HEK293T (cell line): ENCODE measurements around the gene BRF1.

Experiments used
- BHLHE40 ChIP-seq: fragments of 450-650 bp; IDR thresholded peaks from 2 replicates; pipeline ENCODE4 v1.6.1; 2016; ENCODE audit warnings: mild to moderate bottlenecking, moderate library complexity, borderline replicate concordance
- CTBP1 ChIP-seq: fragments of 450-650 bp; IDR thresholded peaks from 2 replicates; pipeline ENCODE4 v1.6.1; 2016; ENCODE audit warnings: borderline replicate concordance
- ELF4 ChIP-seq: fragments of 450-650 bp; IDR thresholded peaks from 2 replicates; pipeline ENCODE4 v1.6.1; 2017; ENCODE audit warnings: antibody characterized with exemption
- FOXA1 ChIP-seq: fragments of 450-650 bp; IDR thresholded peaks from 2 replicates; pipeline ENCODE4 v1.6.1; 2016; ENCODE audit warnings: mild to moderate bottlenecking
- FOXK2 ChIP-seq: fragments of 450-650 bp; IDR thresholded peaks from 2 replicates; pipeline ENCODE4 v1.6.1; 2016; ENCODE audit warnings: mild to moderate bottlenecking
- FOXM1 ChIP-seq: fragments of 450-650 bp; IDR thresholded peaks from 2 replicates; pipeline ENCODE4 v1.6.1; 2017; ENCODE audit warnings: mild to moderate bottlenecking, borderline replicate concordance
- HDGF ChIP-seq: fragments of 450-650 bp; IDR thresholded peaks from 2 replicates; pipeline ENCODE4 v1.6.1; 2017; ENCODE audit warnings: antibody characterized with exemption, borderline replicate concordance
- L3MBTL2 ChIP-seq: fragments of 450-650 bp; conservative IDR thresholded peaks from 2 replicates; pipeline ENCODE4 v1.6.1; 2016; ENCODE audit warnings: mild to moderate bottlenecking
- LEF1 ChIP-seq: fragments of 450-650 bp; IDR thresholded peaks from 2 replicates; pipeline ENCODE4 v1.6.1; 2017; ENCODE audit warnings: mild to moderate bottlenecking, borderline replicate concordance
- SP1 ChIP-seq: fragments of 450-650 bp; IDR thresholded peaks from 2 replicates; pipeline ENCODE4 v1.6.1; 2017
- SUZ12 ChIP-seq: fragments of 450-650 bp; IDR thresholded peaks from 2 replicates; pipeline ENCODE4 v1.6.1; 2016; ENCODE audit warnings: mild to moderate bottlenecking
- TARDBP ChIP-seq: fragments of 450-650 bp; IDR thresholded peaks from 2 replicates; pipeline ENCODE4 v1.6.1; 2016
- ZNF384 ChIP-seq: fragments of 450-650 bp; IDR thresholded peaks from 2 replicates; pipeline ENCODE4 v1.6.1; 2016

DNA sequence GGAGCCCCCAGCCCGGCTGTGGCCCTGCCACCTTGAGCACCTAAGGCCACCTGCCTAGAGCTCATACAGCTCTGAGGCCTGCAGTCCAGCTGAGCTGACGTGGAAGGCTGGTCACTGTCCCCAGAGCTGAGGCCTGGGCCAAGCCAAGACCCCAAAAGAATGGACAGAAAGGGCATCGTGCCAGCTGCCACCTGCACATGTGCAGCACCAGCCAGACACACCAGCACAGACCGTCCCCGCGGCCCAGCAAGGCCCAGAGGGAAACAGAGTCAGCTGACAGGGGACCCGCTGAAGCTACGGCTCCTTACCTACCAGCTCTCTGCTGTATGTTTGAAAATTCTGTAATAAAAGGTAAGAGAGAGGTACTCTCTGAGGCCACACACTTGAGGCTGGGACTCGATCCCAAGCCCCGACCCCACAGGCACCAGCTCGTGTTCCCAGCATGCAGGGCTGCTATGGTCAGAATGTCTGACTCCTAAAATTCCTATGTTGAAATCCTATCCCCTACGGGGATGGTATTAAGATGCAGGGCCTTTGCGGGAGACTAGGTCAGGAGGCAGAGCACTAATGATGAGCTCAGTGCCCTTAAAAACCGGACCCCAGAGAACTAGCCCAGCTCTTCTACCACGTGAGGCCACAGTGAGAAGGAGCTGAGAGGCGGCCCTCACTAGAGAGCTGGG, 25.4 kb downstream of the BRF1 start:
- no peak for TF ChIP-seq TARDBP
- TF ChIP-seq FOXM1, result no peak
- no peak for TF ChIP-seq BHLHE40
- no peak for TF ChIP-seq SUZ12
- TF ChIP-seq FOXA1, result no peak
- no peak for TF ChIP-seq FOXK2
- TF ChIP-seq ZNF384, result no peak
- TF ChIP-seq LEF1, result no peak
- no peak for TF ChIP-seq SP1
- TF ChIP-seq ELF4, result no peak
- no peak for TF ChIP-seq HDGF
- TF ChIP-seq CTBP1, result no peak
- no peak for TF ChIP-seq L3MBTL2
